K562 (cell line): Measurements from ENCODE around the gene SPTLC3. TPM values are rescaled to one million over a fixed set of nuclear protein-coding genes. Genes with fewer than 3 reads are reported as not detected.

Experiments
- ATAC-seq: fragments of 200-7000 bp; cut with Tn5 transposase; 3 replicates; pipeline ENCODE4 v1.9.1; 2020; ENCODE audit warnings: moderate library complexity
- BruUV-seq: library from RNA; stranded (reverse); fragments of 400-500 nt; replicated peaks from 2 replicates; lab custom pipeline; 2021; lab: Mats Ljungman, UMichigan
- CTCF ChIA-PET: fragments of 300-600 bp; formaldehyde crosslinking; extraction: SDS; loops from one replicate; lab custom pipeline; 2021; ENCODE audit warnings: low intra/inter-chr PET ratio; lab: Yijun Ruan, JAX
- POLR2A ChIA-PET: fragments of 300-600, 350-650 bp; sonication (Branson Sonifier 250); formaldehyde crosslinking; extraction: SDS; loops from one replicate; lab custom pipeline; 2021; ENCODE audit warnings: antibody characterized with exemption, inconsistent platforms; lab: Yijun Ruan, JAX
- DNase-seq, 4 experiments: peaks; one replicate each; pipeline versions ENCODE4 v3.0.0 to v3.0.0-alpha.2; 2011 to 2018; ENCODE audit warnings: low spot score in 3 of 4, mixed read lengths in 3 of 4; ENCODE audit errors: extremely low read depth in 1 of 4
- FAIRE-seq: peaks from 2 replicates; lab custom pipeline; 2011; peaks lifted over from hg19 to GRCh38; lab: Jason Lieb, UNC
- H2AFZ ChIP-seq: 2 replicates; pipeline ENCODE4 v1.6.0; 2011; ENCODE audit warnings: low read depth, low read length, control low read depth, inconsistent platforms
- H3K27ac ChIP-seq: fragments of 200-600 bp; 3 replicates; pipeline ENCODE4 v1.8.0; 2011; ENCODE audit warnings: low read depth, mild to moderate bottlenecking, control low read depth, inconsistent platforms, low read length, moderate library complexity, mixed read lengths; ENCODE audit errors: extremely low read depth
- H3K27me3 ChIP-seq, 2 experiments: fragments of 300-600 bp in 1 of 2; 2 replicates in 1 of 2; 3 replicates in 1 of 2; pipeline versions ENCODE4 v1.6.0 to v1.8.0; 2011; ENCODE audit warnings: inconsistent platforms in 2 of 2, low read length in 2 of 2, mild to moderate bottlenecking in 1 of 2, mixed read lengths in 1 of 2, moderate library complexity in 1 of 2; ENCODE audit not compliant: control insufficient read depth in 2 of 2, insufficient read depth in 2 of 2
- H3K36me3 ChIP-seq: fragments of 300-600 bp; 3 replicates; pipeline ENCODE4 v1.8.0; 2011; ENCODE audit warnings: mild to moderate bottlenecking, low read length, inconsistent platforms; ENCODE audit not compliant: control insufficient read depth, insufficient read depth
- H3K4me1 ChIP-seq, 2 experiments: fragments of 200-600 bp in 1 of 2; replicated peaks in 1 of 2; 2 replicates in 1 of 2; 3 replicates in 1 of 2; pipeline versions ENCODE4 v1.5.1 to v1.8.0; 2011; ENCODE audit warnings: inconsistent platforms in 2 of 2, low read length in 2 of 2, mild to moderate bottlenecking in 1 of 2, mixed read lengths in 1 of 2, moderate library complexity in 1 of 2; ENCODE audit not compliant: control insufficient read depth in 2 of 2, insufficient read depth in 2 of 2
- H3K4me2 ChIP-seq: 2 replicates; pipeline ENCODE4 v1.6.1; 2011; ENCODE audit warnings: low read length, control low read depth, inconsistent platforms, mixed read lengths; ENCODE audit not compliant: insufficient read depth
- H3K4me3 ChIP-seq: fragments of 200-600 bp; sonication (generic), shearing (Covaris generic); 2 replicates; pipeline ENCODE4 v1.5.1; 2016; ENCODE audit warnings: control low read depth, inconsistent platforms
- H3K79me2 ChIP-seq: fragments of 200-600 bp; 3 replicates; pipeline ENCODE4 v1.8.0; 2011; ENCODE audit warnings: low read length, inconsistent platforms; ENCODE audit not compliant: control insufficient read depth, insufficient read depth
- H3K9ac ChIP-seq, 2 experiments: 2 replicates each; pipeline versions ENCODE4 v1.6.0 to v1.6.1; 2011; ENCODE audit warnings: low read depth in 2 of 2, low read length in 2 of 2, control low read depth in 1 of 2, inconsistent platforms in 1 of 2, mild to moderate bottlenecking in 1 of 2, mixed read lengths in 1 of 2; ENCODE audit not compliant: insufficient read depth in 1 of 2
- H3K9me1 ChIP-seq: one replicate; pipeline ENCODE4 v1.6.0; 2011; ENCODE audit warnings: inconsistent platforms, mild to moderate bottlenecking, low read length, moderate library complexity; ENCODE audit not compliant: control insufficient read depth, insufficient read depth
- H3K9me3 ChIP-seq: replicated peaks from 2 replicates; pipeline ENCODE4 v1.5.1; 2011; ENCODE audit warnings: low read depth, low read length, inconsistent platforms; ENCODE audit not compliant: control insufficient read depth, insufficient read depth
- H4K20me1 ChIP-seq: replicated peaks from 2 replicates; pipeline ENCODE4 v1.6.1; 2011; ENCODE audit warnings: low read length, inconsistent platforms, mixed read lengths; ENCODE audit not compliant: control insufficient read depth, insufficient read depth
- BCOR ChIP-seq: fragments of 450-650 bp; IDR thresholded peaks from 2 replicates; pipeline ENCODE4 v1.6.1; 2016
- EHMT2 ChIP-seq: fragments of 450-650 bp; IDR thresholded peaks from 2 replicates; pipeline ENCODE4 v1.6.1; 2018; ENCODE audit warnings: antibody characterized with exemption
- KLF10 ChIP-seq: fragments of 250-450 bp; sonication (Bioruptor Pico); IDR thresholded peaks from 2 replicates; pipeline ENCODE4 v1.6.1; 2021; ENCODE audit warnings: matching md5 sums
- MTA1 ChIP-seq: fragments of 450-650 bp; IDR thresholded peaks from 2 replicates; pipeline ENCODE4 v1.6.1; 2017; ENCODE audit warnings: borderline replicate concordance
- NCOA1 ChIP-seq: fragments of 450-650 bp; IDR thresholded peaks from 2 replicates; pipeline ENCODE4 v1.6.1; 2016; ENCODE audit warnings: low read depth
- NFRKB ChIP-seq: fragments of 450-650 bp; IDR thresholded peaks from 2 replicates; pipeline ENCODE4 v1.6.1; 2016; ENCODE audit warnings: low read depth
- NR1H2 ChIP-seq: sonication (generic); formaldehyde crosslinking; IDR thresholded peaks from 2 replicates; pipeline ENCODE4 v1.4.0; 2020; ENCODE audit warnings: mild to moderate bottlenecking, missing genetic modification reagents
- ZEB2 ChIP-seq: fragments of 450-650 bp; IDR thresholded peaks from 2 replicates; pipeline ENCODE4 v1.6.1; 2016
- WGBS: fragments of 100-300 bp; shearing (Covaris generic); methylation state at CpG from one replicate; pipeline ENCODE4 v1.1.6; 2016; ENCODE audit warnings: low coverage, mixed read lengths; ENCODE audit not compliant: insufficient coverage; ENCODE audit errors: missing lambda C conversion rate; 5-methylcytosine and 5-hydroxymethylcytosine counted together
- in situ Hi-C: fragments of 300-500 bp; cut with MboI; formaldehyde crosslinking; loops from 4 replicates; pipeline ENCODE4 v1.15.0; 2018; ENCODE audit warnings: inconsistent platforms, mixed read lengths
- intact Hi-C: fragments of 100-400 bp; cut with micrococcal nuclease; formaldehyde crosslinking; loops from 2 replicates; pipeline ENCODE4 v1.14.2; 2022
- polyA plus RNA-seq, 8 experiments: library from polyadenylated mRNA; depleted of rRNA in 4 of 8; stranded (reverse) in 5 of 8; unstranded in 3 of 8; fragments of >200 nt; fragmentation: Nextera tagmentation in 2 of 8; fragmentation: Illumina TruSeq in 1 of 8; extraction: Ambion mirVana in 2 of 8; extraction: Trizol in 1 of 8; gene quantifications; 2 replicates each; pipeline versions ENCODE4 v1.2.1 to v1.2.3, GENCODE V29; 2011 to 2014; ENCODE audit warnings: inconsistent platforms in 1 of 8, missing spikeins in 1 of 8
- total RNA-seq, 7 experiments: library from RNA; depleted of rRNA in 6 of 7; stranded (reverse); fragments of >200 nt in 6 of 7; fragmentation: Illumina TruSeq in 2 of 7; extraction: Trizol in 2 of 7; gene quantifications; 2 replicates each; pipeline versions ENCODE4 v1.2.1 to v1.2.3, GENCODE V29; 2011 to 2021; ENCODE audit warnings: low replicate concordance in 1 of 7
- TF ChIP-seq, protein P1 (sequence below): fragments of 450-650 bp; formaldehyde crosslinking; IDR thresholded peaks from 2 replicates; pipeline ENCODE4 v1.4.0; 2020; ENCODE audit warnings: mild to moderate bottlenecking, mixed read lengths
- TF ChIP-seq, protein P2 (sequence below): fragments of 250-450 bp; sonication (Bioruptor Pico); IDR thresholded peaks from 2 replicates; pipeline ENCODE4 v1.8.0; 2022; ENCODE audit warnings: inconsistent platforms
- TF ChIP-seq, protein P3 (sequence below): sonication (generic); formaldehyde crosslinking; IDR thresholded peaks from 2 replicates; pipeline ENCODE4 v1.5.0; 2020; ENCODE audit warnings: missing genetic modification reagents

The SPTLC3 gene
- total and polyA plus RNA-seq, 9 of the 15 experiments (the other 6 are each of a cell fraction or from before 2014, with no cell fraction given) = not detected

DNA sequence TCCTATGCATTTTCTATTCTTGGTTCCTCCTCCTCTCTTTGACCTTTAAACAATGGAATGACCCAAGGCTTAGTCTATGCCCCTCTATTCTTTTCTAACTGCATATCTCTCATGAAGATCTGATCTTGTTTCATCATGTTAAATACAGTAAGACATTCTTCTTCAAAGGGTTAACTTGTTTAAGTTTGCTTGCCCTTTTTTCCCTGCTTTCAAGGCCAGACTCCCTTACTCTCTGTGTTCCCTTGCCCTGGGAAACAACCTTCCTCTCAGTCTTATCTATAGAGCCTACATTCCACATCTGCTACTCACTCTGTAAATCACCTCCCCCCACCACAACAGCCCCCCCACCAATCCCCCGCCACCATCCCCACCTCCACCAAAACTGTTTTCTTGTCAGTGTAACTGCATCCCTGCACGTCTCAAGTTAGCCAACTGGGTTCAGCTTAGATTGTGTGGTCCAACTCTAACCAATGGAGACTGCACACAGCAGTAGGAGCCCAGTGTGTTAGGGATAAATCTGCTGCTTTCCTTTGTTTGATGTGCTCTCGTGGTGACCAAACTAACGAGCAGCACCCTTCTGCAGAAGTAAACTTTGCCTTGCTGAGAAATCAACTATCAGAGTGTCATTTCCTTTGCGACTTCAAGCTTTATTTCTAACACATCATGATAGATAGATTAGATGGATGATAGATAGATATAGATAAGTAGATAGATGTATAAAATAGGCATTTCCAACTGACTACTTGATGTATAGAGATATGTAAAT is 12.6 kb downstream of the SPTLC3 start:
- Histone ChIP-seq H3K4me1 (no peaks in the 10 kb centered on the region), H3K4me2 (no peak overlapping the region), H3K4me3 (no peak overlapping the region), H3K27me3 (no peaks in the 10 kb centered on the region), H3K36me3 (no peaks in the 10 kb centered on the region), H3K27ac (no peak overlapping the region), H3K9me3 (no peaks in the 10 kb centered on the region), H3K9ac (no peak overlapping the region), H3K79me2 (no peaks in the 10 kb centered on the region), H4K20me1 (no peaks in the 10 kb centered on the region), H3K9me1 (no peaks in the 10 kb centered on the region), H2AFZ (no peak overlapping the region)
- CTCF ChIA-PET = no interaction called here
- in situ Hi-C loops = no loop called here
- TF ChIP-seq EHMT2 = no peak
- no peak for FAIRE-seq
- POLR2A ChIA-PET = no interaction called here
- intact Hi-C loops = no loop called here
- no peak for DNase-seq
- no TSS peak for BruUV-seq
- ATAC-seq = no peak
- 0% methylated on average over 4 of the region's 5 CpGs for WGBS

DNA sequence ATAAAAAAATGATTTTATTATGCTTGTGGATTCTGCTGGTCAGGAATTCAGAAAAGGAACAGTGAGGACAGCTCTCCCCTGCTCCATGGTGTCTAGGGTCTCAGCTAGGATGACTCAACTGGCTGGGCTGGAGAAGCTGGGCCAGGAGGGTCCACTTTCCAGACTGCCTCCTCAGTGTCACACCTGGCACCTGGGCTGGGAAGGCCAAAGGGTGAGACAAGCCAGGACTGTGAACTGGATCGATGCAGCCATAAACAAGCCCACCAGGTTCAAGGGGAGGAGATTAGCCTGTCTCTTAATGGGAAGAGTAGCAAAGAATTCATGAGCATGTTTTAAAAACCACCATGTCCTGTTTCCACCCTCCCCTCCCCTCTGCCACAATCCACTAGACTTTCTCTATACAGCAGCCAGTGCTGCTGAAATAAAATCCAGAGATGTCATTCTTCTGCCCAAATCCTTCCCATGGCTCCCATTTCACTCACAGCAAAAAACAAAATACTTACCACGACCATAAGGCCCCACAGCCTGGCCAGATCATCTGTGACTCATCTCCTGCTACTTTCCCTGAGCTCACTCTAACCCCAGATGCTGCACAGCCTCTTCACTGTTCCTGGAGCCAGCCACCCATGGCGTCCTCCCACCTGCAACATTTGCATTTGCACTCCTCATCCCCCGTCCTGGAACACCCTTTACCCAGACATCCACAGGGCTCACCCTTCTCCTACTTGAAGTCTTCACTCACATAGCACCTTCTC is 13.8 kb downstream of the SPTLC3 start:
- POLR2A ChIA-PET = no interaction called here
- intact Hi-C loops (no loop called here), in situ Hi-C loops (no loop called here)
- Histone ChIP-seq H3K9me3 (no peaks in the 10 kb centered on the region), H4K20me1 (no peaks in the 10 kb centered on the region), H3K9ac (no peak overlapping the region), H3K4me3 (no peak overlapping the region), H3K27me3 (no peaks in the 10 kb centered on the region), H3K79me2 (no peaks in the 10 kb centered on the region), H3K4me2 (no peak overlapping the region), H3K27ac (no peak overlapping the region), H3K36me3 (no peaks in the 10 kb centered on the region), H2AFZ (no peak overlapping the region), H3K4me1 (no peaks in the 10 kb centered on the region)
- DNase-seq = no peak
- CTCF ChIA-PET = no interaction called here
- no peak for FAIRE-seq
- ATAC-seq = no peak
- TF ChIP-seq NR1H2 (CRISPR knock-in tag) = no peak
- no peak for TF ChIP-seq NCOA1
- TF ChIP-seq, protein P1, sequence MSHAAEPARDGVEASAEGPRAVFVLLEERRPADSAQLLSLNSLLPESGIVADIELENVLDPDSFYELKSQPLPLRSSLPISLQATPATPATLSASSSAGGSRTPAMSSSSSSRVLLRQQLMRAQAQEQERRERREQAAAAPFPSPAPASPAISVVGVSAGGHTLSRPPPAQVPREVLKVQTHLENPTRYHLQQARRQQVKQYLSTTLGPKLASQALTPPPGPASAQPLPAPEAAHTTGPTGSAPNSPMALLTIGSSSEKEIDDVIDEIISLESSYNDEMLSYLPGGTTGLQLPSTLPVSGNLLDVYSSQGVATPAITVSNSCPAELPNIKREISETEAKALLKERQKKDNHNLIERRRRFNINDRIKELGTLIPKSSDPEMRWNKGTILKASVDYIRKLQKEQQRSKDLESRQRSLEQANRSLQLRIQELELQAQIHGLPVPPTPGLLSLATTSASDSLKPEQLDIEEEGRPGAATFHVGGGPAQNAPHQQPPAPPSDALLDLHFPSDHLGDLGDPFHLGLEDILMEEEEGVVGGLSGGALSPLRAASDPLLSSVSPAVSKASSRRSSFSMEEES = no peak
- no peak for TF ChIP-seq NFRKB
- TF ChIP-seq ZEB2 = no peak
- no peak for TF ChIP-seq MTA1
- TF ChIP-seq BCOR = no peak
- TF ChIP-seq, protein P2, sequence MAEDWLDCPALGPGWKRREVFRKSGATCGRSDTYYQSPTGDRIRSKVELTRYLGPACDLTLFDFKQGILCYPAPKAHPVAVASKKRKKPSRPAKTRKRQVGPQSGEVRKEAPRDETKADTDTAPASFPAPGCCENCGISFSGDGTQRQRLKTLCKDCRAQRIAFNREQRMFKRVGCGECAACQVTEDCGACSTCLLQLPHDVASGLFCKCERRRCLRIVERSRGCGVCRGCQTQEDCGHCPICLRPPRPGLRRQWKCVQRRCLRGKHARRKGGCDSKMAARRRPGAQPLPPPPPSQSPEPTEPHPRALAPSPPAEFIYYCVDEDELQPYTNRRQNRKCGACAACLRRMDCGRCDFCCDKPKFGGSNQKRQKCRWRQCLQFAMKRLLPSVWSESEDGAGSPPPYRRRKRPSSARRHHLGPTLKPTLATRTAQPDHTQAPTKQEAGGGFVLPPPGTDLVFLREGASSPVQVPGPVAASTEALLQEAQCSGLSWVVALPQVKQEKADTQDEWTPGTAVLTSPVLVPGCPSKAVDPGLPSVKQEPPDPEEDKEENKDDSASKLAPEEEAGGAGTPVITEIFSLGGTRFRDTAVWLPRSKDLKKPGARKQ = no peak
- no peak for TF ChIP-seq KLF10 (CRISPR knock-in tag)
- TF ChIP-seq, protein P3, sequence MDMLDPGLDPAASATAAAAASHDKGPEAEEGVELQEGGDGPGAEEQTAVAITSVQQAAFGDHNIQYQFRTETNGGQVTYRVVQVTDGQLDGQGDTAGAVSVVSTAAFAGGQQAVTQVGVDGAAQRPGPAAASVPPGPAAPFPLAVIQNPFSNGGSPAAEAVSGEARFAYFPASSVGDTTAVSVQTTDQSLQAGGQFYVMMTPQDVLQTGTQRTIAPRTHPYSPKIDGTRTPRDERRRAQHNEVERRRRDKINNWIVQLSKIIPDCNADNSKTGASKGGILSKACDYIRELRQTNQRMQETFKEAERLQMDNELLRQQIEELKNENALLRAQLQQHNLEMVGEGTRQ (CRISPR knock-in tag) = no peak
- TF ChIP-seq, all 486 proteins: peak for 0
- H3K9me1 ChIP-seq = no peaks in the 10 kb centered on the region
- no TSS peak for BruUV-seq
- WGBS = 0% methylated on average over 3 of the region's 4 CpGs
